Dedifferentiated amniotic fluid mesenchymal stem cell (primary cell): ENCODE results near the gene CCDC82.
A peak's percentile ranks its signal among the peaks of the same experiment; 100 is the strongest.

Source experiments
- DNase-seq: peaks from one replicate; pipeline ENCODE4 v3.0.0-alpha.2; 2016; ENCODE audit errors: extremely low spot score

Gene CCDC82

DNA sequence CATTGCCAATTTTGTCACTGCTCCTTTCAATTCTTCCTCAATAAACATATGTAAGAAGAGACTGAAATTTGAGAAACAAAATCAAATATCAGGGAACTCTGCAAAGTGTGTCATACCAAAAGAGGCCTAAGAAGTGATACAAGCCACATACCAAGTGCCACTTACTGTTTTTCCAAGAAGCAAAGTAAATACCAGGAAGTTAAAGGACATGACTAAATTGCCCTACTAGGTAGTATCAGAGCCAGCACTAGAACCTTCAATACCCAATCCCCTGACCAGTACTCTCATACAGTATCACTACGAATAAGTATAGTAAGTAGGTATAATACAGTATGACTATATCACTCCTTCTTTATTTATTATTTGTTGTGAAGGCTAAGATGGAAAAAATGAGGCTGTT lies 60.3 kb downstream of the CCDC82 start:
- no peak for DNase-seq

DNA sequence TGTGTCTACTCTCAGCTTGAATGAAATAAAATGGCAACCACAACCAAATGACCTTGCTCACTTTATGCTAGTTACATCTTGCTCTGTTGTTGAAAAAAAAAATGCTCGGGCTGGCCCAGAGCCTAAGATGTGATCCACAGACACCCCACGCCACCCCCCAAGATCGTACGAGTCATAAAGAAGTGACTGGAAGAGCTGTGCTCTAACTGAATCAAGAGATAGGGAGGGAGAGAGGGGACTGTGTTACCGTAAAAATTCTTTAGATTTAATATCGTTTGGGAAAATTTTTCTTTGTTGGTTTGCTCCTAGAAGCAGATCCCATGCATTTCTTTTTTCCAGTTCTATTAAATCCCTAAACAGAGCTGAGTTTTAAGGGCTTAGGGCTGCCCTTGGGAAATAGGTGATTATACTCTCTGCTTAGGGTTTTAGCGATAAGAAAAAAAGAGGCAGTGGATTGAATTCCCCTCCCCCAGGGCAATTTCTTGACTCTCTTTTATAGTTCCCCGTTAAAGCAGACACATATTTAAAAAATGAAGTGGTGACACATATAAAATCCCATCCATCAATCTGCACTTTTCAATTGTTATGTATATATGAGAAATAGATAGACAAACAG lies 61.2 kb downstream of the CCDC82 start:
- DNase-seq = no peak

GRCh38 chr11:96326959-96327358 lies 62.8 kb downstream of the CCDC82 start:
- DNase-seq = no peak

- DNase-seq = peak; percentile 81
These were observed 64.8 kb downstream of the CCDC82 start for GRCh38 chr11:96324912-96325311.

- DNase-seq = no peak
These were observed 66.1 kb downstream of the CCDC82 start for GRCh38 chr11:96323642-96323985.

DNA sequence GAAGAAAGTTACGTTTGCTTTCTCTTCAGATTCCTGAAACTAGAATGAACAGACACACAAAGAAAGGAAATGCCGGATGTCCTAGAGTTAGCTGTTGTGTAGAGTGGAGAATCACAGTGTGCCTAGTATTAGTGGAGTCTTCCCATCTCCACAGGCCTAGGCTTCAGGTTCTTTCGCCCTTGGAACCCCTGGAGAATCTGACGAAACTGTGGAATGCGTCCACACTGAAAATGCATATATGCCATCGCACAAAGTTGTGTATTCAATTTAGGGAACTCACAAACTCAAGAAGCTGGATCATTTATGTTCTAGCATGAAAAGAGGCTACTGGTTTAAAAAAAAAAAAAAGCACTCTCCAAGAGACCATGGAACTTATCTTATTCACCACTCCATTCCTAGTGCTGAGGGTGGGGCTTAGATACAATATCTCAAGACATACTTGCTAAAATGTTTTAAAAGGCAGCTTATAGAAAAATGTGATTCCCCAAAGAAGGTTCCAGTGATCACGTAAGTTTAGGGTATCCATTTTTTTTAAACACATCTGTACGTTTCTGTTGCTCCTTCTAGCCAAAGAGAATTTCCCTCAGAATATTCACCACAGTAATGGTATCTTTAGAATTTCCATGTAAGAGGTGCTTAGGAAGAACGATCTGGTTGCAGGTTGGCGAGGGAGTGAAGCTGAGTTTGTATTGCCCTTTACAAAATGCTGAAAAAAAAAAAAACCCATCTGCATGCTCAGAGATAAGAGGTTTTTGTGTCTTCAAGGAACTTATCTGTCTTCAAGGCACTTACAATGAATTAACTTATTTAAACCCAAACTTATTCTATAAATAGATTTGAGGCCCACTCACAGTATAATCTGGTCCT lies 66.7 kb downstream of the CCDC82 start:
- no peak for DNase-seq

- no peak for DNase-seq
These were observed 68.6 kb downstream of the CCDC82 start for GRCh38 chr11:96321091-96321490.

- DNase-seq = no peak
These were observed 69.6 kb downstream of the CCDC82 start for GRCh38 chr11:96319898-96320656.

DNA sequence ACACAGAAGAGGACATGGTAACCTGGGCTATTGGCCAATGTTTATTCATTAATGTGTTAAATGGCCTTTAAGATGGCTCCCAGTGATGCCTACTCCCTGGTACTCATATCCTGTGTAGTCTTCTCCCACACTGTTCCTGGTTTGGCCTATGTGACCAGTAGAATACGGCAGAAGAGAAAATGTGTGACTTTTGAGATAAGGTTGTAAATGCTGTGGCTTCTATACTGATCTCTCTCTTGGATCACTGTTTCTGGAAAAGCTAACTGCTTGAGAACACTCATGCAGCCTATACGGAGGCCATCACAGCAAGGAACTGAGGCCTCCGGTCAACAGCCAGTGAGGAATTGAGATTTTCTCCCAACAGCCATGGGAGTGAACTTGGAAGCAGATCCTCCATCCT lies 70.9 kb downstream of the CCDC82 start:
- no peak for DNase-seq

- DNase-seq = no peak
These were observed 71.3 kb downstream of the CCDC82 start for GRCh38 chr11:96318399-96318798.

- no peak for DNase-seq
These were observed 71.7 kb downstream of the CCDC82 start for GRCh38 chr11:96317985-96318384.

DNA sequence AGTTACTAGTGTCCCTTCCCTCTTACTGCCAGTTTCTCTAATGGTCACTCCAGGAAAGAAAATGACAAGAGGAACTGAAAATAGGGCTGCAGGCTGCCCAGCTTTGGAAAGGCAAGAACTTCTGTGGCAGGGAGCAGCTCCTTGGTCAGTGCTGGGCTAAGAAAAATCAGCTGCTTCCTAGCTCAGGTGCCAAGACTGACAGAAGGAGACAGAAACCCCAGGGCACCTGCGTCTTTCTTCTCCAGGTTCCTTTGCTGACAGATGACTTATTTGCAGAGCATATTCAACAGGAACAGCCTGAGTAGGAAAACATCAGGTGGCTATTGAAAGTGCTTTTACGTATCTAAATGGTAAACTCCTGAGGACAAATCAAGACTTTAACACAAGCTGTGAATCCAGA lies 72.1 kb downstream of the CCDC82 start:
- DNase-seq = no peak

- DNase-seq = no peak
These were observed 72.8 kb downstream of the CCDC82 start for GRCh38 chr11:96316869-96317268.

- no peak for DNase-seq
These were observed 74.2 kb downstream of the CCDC82 start for GRCh38 chr11:96315476-96315875.

DNA sequence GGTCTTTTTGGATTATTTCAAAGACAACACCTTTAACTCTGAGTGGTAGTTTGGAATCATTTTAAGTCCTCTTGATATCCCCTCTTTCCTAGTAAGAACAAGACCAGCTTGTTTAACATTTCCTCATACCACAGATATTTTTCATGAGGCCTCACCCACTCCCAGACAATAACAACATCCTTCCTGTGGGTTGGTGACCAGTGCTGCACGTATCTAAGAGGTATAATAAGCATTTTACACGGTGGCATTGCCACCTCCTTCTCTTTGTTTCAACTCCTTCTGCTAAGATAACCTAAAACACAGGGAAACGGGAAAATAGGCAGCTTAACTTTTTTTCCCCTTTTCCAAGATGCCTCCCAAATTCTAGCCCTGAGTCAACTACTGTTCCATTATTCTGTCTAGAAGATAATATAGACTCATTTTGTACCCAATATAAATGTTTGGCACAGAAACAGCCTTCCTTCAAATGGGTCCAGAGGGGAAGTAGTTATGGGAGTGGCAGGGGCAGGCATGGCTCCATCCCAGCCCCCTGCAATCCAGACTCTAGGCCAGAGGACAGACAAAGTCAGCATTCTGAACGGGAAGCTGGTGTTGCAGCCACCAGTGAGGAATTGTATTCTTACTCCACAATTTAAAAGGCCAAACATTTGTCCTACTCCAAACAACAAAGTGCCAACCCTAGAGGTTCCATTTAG lies 75.2 kb downstream of the CCDC82 start:
- DNase-seq = peak; percentile 45

DNA sequence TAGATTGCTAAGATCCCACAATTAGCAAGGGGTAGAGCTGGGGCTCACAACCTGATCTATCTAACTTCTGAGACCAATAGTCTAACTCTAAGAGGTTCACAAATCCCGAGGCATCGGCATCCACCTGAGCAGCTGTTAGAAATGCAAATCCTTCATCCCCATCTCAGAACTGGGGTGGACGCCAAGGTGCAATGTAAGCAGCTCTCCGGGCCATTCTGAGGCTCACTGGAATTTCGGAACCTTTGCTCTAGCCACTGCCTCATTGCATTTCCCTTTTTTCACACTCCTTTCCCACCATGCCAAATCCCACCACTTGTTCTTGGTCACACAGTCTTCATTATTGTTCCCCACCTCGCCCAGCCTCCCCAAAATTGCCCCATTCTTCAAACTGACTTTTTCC lies 76.5 kb downstream of the CCDC82 start:
- no peak for DNase-seq

DNA sequence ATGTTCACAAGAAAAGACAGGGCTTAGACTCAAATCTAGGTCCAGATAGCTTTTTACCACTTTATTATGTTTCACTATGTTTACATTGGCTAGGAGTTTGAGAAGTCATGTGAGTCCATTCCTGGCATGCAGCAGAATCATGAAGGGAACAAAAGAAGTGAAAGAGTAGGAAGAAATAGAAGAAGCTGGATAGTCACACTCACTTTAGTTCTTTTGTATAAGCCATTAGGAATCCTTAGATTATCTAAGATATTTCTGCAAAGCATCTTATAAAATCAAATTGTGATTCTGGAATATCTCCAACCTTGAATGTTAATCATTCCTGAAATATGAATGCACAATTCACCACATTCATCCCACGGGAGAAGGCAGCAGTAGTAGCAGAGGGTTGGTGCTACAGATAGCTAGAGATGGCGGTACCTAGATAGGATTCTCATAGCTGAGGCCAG lies 78.6 kb downstream of the CCDC82 start:
- peak; percentile 78 for DNase-seq

- DNase-seq = no peak
These were observed 79.5 kb downstream of the CCDC82 start for GRCh38 chr11:96310236-96310635.

GRCh38 chr11:96309643-96310017 lies 80.1 kb downstream of the CCDC82 start:
- no peak for DNase-seq

- no peak for DNase-seq
These were observed 80.6 kb downstream of the CCDC82 start for GRCh38 chr11:96309016-96309642.

- peak; percentile 70 for DNase-seq
These were observed 82.0 kb downstream of the CCDC82 start for GRCh38 chr11:96307776-96308140.
